ENCODE measurements around the gene KREMEN2. TPM values are rescaled to one million over a fixed set of nuclear protein-coding genes. Genes with fewer than 3 reads are reported as not detected.

Gene KREMEN2
- total RNA-seq, 1 donor: not detected

DNA sequence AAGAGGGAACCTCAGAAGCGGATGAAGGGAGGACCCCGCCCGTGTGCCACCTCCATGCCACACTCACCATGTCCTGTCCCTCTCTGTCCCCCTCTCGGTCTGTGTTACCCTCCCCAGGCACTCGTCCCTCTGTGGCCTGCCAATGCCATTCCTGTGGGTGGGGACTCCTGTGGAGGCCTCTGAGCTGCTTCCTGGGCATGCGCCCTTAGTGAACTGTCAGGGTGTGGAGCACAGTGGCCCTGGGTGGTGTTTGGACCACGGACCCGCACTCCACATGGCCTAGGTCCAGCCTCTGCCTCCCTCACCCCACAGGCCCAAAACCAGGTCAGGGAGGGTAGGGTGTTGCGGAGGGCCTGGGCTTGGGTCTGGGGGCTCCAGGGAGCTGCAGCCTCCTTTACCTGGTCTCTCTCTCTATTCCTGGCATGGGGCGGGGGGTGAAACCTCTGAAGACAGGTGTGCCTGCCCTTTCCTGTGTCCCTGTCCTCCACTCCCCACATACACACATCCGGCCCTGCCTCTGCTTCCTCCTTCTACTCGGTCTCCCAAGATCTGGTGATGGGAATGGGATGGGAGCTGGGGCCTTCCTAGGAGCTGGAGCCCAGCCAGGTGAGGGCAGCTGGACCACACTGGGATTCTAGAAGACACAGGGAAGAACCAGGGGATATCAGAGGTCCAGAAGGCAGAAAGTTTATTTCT is 27.6 kb downstream of the KREMEN2 start:
- no peak for DNase-seq (ENCODE audit: low read depth)
- TF ChIP-seq, protein P1, sequence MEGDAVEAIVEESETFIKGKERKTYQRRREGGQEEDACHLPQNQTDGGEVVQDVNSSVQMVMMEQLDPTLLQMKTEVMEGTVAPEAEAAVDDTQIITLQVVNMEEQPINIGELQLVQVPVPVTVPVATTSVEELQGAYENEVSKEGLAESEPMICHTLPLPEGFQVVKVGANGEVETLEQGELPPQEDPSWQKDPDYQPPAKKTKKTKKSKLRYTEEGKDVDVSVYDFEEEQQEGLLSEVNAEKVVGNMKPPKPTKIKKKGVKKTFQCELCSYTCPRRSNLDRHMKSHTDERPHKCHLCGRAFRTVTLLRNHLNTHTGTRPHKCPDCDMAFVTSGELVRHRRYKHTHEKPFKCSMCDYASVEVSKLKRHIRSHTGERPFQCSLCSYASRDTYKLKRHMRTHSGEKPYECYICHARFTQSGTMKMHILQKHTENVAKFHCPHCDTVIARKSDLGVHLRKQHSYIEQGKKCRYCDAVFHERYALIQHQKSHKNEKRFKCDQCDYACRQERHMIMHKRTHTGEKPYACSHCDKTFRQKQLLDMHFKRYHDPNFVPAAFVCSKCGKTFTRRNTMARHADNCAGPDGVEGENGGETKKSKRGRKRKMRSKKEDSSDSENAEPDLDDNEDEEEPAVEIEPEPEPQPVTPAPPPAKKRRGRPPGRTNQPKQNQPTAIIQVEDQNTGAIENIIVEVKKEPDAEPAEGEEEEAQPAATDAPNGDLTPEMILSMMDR (IDR thresholded peaks at IDR 0.05; ENCODE audit: insufficient read depth, low read length): no peak
- H3K4me3 ChIP-seq (ENCODE audit: low read depth, low read length): no peak overlapping the region

DNA sequence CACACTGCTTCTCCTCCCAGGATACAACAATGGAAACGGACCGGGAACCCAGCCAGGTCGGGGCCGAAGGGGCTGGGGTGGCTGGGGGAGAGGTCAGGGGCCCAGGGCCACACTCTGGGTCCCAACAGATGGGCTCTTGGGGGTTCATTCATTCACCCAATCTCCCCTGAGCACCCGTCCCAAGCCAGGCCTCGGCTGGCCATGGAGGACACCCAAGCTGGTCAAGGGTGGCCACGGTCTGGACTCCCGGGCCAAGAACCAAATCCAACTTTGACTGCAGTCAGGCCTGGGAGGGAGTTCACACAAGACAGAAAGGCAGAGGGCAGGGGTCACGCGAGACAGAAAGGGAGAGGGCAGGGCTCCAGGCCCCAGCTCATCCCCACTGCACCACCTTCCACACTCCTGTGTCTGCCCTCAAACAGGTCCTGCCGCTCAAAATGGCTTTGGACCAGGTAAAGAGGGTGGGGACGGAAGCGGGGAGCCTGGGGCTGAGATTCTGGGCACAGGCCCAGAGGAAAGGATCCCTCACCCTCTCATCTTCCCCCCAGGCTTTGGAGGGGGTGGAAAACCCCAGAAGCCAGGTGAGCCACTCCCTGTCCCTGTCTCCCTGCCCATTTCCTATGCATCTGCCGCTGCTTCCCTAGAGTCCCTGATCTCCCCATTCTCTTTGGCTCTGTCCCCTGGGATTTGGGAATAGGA is 28.5 kb downstream of the KREMEN2 start:
- TF ChIP-seq, protein P1 (IDR thresholded peaks at IDR 0.05; ENCODE audit: insufficient read depth, low read length): no peak
- H3K4me3 ChIP-seq (ENCODE audit: low read depth, low read length): no peak overlapping the region
- DNase-seq (ENCODE audit: low read depth): no peak

DNA sequence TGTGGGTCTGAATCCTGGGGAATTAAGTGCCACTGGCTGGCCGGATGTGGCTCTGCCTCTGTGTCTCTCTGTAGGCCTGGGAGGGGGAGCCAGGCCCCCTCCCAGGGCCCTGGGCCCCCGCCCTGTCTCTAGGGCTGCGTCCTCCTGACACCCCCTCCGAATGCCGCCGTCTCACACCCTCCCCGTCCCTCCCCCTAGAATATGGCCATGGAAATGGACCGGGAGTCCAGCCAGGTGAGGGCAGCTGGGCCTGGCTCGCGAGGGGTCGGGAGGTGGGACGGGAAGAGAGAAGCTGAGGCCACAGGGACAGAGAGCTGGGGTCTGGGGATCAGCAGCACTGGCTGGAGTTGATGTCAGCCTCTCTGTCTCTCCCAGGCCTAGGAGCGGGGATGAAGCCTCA is 32.2 kb downstream of the KREMEN2 start:
- TF ChIP-seq, protein P1 (IDR thresholded peaks at IDR 0.05; ENCODE audit: insufficient read depth, low read length): no peak
- no peak overlapping the region for H3K4me3 ChIP-seq (ENCODE audit: low read depth, low read length)
- DNase-seq (ENCODE audit: low read depth): no peak

DNA sequence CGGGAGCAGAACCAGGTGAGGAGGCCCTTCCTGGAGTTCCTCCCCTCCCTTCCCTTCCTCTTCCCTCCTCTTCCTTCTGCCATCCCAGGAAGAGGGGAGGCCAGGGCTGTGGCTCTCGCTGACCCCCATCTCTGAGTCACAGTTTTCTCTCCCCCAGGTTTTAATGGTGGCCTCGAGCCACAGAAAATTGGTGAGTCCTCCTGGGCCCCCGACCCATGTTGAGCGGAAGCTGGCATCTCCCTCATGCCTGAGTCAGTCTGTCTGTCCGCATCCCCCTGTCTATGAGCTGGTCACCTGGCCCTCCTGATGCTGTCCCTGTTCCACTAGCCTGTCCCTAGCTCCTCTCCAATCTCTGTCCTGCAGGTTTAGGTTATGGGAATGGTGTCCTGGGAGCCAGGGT is 35.9 kb downstream of the KREMEN2 start:
- no peak for DNase-seq (ENCODE audit: low read depth)
- no peak overlapping the region for H3K4me3 ChIP-seq (ENCODE audit: low read depth, low read length)
- TF ChIP-seq, protein P1 (IDR thresholded peaks at IDR 0.05; ENCODE audit: insufficient read depth, low read length): no peak

DNA sequence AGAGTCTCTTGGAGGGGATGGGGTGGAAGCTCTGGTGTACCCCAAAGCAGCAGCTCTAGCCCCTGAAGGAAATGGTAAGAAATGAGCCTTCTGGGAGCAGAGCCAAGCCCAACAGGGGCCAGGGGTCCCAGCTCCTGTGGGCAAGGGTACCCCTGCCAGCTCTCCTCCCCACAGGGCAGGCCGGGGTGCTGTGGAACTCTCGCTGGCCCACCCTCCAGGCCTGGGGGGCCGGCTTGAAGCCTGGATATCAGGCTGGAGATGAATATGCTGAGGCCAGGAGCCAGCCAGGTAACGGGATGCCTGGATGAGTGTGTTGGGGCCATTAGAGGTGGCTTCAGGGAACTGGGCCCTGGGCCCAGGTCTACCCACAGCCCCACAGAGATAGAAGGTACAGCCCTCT is 36.5 kb downstream of the KREMEN2 start:
- no peak for DNase-seq (ENCODE audit: low read depth)
- H3K4me3 ChIP-seq (ENCODE audit: low read depth, low read length): no peak overlapping the region
- TF ChIP-seq, protein P1 (IDR thresholded peaks at IDR 0.05; ENCODE audit: insufficient read depth, low read length): no peak

DNA sequence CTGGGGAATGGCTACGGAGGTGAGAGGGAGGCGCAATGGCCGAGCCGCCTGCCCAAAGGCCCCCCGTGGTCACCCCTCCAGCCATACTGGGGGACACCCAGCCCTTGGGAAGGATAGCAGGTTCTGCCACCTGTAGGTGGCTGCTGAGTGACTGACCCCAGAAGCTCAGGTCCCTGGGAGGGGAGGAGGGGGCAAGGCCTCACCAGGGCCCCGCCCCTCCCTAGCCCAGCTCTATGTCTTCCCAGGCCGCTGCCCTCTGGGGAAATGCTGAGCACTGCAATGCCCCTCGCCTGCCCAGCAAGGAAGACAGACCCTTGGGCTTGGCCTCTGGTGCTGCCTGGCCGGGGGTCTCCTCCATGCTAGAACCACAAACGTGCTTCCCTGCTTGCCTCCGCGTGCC is 37.2 kb downstream of the KREMEN2 start:
- TF ChIP-seq, protein P1 (IDR thresholded peaks at IDR 0.05; ENCODE audit: insufficient read depth, low read length): no peak
- DNase-seq (ENCODE audit: low read depth): no peak
- no peak overlapping the region for H3K4me3 ChIP-seq (ENCODE audit: low read depth, low read length)
